GM12878 (cell line): ENCODE results near the gene PLA2G6.

Source experiments
- CHD4 ChIP-seq: fragments of 200-600 bp; sonication (generic); IDR thresholded peaks from 2 replicates; pipeline ENCODE4 v1.6.1; 2016; ENCODE audit warnings: mild to moderate bottlenecking
- EZH2 ChIP-seq: IDR thresholded peaks from 2 replicates; pipeline ENCODE4 v1.6.1; 2012; ENCODE audit warnings: low read depth, mild to moderate bottlenecking, control low read depth, inconsistent platforms, low read length, borderline replicate concordance; ENCODE audit not compliant: control insufficient read depth
- JUNB ChIP-seq: IDR thresholded peaks from 2 replicates; pipeline ENCODE4 v1.6.1; 2016; ENCODE audit warnings: antibody characterized with exemption, mild to moderate bottlenecking
- NR2C2 ChIP-seq: IDR thresholded peaks from 2 replicates; pipeline ENCODE4 v1.6.1; 2011; ENCODE audit warnings: borderline replicate concordance, low read depth; ENCODE audit not compliant: control insufficient read depth, insufficient read length
- NRF1 ChIP-seq: conservative IDR thresholded peaks from 2 replicates; pipeline ENCODE4 v1.6.1; 2011; ENCODE audit warnings: mild to moderate bottlenecking, low read depth, low read length, improper control_type of control experiment
- POLR2A ChIP-seq: IDR thresholded peaks from 2 replicates; pipeline ENCODE4 v1.6.1; 2011; ENCODE audit warnings: low read depth, mild to moderate bottlenecking, low read length
- POLR2AphosphoS5 ChIP-seq: IDR thresholded peaks from 2 replicates; pipeline ENCODE4 v1.6.1; 2011; ENCODE audit warnings: mild to moderate bottlenecking, low read length, inconsistent platforms
- TF ChIP-seq, protein P1 (sequence below): IDR thresholded peaks from 2 replicates; pipeline ENCODE4 v1.6.1; 2012; ENCODE audit warnings: low read depth, low read length, improper control_type of control experiment
- TF ChIP-seq, protein P2 (sequence below), 3 experiments: IDR thresholded peaks in 2 of 3; conservative IDR thresholded peaks in 1 of 3; 2 replicates each; pipeline ENCODE4 v1.5.1; 2011; ENCODE audit warnings: low read depth in 3 of 3, low read length in 3 of 3, mild to moderate bottlenecking in 3 of 3, control low read depth in 2 of 3, moderate library complexity in 2 of 3, inconsistent platforms in 1 of 3, mixed read lengths in 1 of 3; ENCODE audit not compliant: control insufficient read depth in 2 of 3, insufficient read depth in 1 of 3; ENCODE audit errors: extremely low read depth in 1 of 3
- TF ChIP-seq, protein P3 (sequence below): IDR thresholded peaks from 2 replicates; pipeline ENCODE4 v1.6.1; 2012; ENCODE audit warnings: mild to moderate bottlenecking, low read depth, low read length

DNA sequence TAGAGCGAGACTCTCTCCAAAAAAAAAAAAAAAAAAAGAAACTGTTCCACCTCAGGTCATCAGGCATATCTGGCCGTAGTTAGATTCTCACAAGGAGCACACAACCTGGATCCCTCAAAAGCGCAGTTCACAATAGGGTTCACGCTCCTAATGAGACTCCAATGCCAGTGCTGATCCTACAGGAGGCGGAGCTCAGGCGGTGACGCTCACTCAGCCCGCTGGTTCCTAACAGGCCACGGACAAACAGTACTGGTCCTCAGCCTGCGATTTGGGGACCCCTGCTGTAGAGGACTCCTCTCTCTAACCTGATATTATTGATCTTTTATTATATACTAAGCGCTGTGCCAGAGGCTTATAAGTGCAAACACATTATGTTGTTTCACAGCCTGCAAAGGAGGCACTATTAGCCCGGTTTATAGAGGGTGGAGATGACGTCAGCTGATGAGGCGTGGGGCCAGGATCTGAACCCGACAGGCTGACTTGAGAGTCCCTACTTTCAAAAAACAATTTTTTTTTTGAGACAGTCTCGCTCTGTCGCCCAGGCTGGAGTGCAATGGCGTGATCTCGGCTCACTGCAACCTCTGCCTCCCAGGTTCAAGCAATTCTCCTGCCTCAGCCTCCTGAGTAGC is 15.3 kb upstream of the PLA2G6 start:
- TF ChIP-seq POLR2AphosphoS5 (no peak), CHD4 (no peak), POLR2A (no peak), JUNB (no peak), NRF1 (no peak), EZH2 (no peak), NR2C2 (no peak)
- TF ChIP-seq, protein P1, sequence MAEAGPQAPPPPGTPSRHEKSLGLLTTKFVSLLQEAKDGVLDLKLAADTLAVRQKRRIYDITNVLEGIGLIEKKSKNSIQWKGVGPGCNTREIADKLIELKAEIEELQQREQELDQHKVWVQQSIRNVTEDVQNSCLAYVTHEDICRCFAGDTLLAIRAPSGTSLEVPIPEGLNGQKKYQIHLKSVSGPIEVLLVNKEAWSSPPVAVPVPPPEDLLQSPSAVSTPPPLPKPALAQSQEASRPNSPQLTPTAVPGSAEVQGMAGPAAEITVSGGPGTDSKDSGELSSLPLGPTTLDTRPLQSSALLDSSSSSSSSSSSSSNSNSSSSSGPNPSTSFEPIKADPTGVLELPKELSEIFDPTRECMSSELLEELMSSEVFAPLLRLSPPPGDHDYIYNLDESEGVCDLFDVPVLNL, result no peak
- TF ChIP-seq, protein P2, sequence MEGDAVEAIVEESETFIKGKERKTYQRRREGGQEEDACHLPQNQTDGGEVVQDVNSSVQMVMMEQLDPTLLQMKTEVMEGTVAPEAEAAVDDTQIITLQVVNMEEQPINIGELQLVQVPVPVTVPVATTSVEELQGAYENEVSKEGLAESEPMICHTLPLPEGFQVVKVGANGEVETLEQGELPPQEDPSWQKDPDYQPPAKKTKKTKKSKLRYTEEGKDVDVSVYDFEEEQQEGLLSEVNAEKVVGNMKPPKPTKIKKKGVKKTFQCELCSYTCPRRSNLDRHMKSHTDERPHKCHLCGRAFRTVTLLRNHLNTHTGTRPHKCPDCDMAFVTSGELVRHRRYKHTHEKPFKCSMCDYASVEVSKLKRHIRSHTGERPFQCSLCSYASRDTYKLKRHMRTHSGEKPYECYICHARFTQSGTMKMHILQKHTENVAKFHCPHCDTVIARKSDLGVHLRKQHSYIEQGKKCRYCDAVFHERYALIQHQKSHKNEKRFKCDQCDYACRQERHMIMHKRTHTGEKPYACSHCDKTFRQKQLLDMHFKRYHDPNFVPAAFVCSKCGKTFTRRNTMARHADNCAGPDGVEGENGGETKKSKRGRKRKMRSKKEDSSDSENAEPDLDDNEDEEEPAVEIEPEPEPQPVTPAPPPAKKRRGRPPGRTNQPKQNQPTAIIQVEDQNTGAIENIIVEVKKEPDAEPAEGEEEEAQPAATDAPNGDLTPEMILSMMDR (IDR thresholded peaks at IDR 0.05 in 2 of 3, conservative IDR thresholded peaks at IDR 0.05 in 1 of 3; ENCODE audit: control insufficient read depth in 2 of 3, extremely low read depth in 1 of 3, insufficient read depth in 1 of 3, low read depth in 3 of 3, low read length in 3 of 3), result no peak
- TF ChIP-seq, protein P3, sequence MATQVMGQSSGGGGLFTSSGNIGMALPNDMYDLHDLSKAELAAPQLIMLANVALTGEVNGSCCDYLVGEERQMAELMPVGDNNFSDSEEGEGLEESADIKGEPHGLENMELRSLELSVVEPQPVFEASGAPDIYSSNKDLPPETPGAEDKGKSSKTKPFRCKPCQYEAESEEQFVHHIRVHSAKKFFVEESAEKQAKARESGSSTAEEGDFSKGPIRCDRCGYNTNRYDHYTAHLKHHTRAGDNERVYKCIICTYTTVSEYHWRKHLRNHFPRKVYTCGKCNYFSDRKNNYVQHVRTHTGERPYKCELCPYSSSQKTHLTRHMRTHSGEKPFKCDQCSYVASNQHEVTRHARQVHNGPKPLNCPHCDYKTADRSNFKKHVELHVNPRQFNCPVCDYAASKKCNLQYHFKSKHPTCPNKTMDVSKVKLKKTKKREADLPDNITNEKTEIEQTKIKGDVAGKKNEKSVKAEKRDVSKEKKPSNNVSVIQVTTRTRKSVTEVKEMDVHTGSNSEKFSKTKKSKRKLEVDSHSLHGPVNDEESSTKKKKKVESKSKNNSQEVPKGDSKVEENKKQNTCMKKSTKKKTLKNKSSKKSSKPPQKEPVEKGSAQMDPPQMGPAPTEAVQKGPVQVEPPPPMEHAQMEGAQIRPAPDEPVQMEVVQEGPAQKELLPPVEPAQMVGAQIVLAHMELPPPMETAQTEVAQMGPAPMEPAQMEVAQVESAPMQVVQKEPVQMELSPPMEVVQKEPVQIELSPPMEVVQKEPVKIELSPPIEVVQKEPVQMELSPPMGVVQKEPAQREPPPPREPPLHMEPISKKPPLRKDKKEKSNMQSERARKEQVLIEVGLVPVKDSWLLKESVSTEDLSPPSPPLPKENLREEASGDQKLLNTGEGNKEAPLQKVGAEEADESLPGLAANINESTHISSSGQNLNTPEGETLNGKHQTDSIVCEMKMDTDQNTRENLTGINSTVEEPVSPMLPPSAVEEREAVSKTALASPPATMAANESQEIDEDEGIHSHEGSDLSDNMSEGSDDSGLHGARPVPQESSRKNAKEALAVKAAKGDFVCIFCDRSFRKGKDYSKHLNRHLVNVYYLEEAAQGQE, result no peak
